ENCODE data around the gene MUS81.

DNA sequence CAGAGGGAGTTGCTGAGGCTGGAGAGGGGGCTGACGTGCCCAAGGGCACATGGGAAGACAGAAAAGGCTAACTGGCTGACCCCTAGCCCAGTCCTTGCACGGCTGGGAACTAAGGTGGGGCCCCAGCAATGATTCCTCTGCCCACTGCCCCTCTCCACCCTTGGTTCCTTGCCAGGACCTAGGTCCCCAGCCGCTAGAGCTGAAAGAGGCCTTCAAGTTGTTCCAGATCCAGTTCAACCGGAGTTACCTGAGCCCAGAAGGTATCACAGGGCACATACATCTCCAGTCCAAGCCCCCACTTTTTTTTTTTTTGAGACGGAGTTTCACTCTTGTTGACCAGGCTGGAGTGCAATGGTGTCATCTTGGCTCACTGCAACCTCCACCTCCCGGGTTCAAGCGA lies 19.8 kb downstream of the MUS81 start:
- TF ChIP-seq, protein P1, sequence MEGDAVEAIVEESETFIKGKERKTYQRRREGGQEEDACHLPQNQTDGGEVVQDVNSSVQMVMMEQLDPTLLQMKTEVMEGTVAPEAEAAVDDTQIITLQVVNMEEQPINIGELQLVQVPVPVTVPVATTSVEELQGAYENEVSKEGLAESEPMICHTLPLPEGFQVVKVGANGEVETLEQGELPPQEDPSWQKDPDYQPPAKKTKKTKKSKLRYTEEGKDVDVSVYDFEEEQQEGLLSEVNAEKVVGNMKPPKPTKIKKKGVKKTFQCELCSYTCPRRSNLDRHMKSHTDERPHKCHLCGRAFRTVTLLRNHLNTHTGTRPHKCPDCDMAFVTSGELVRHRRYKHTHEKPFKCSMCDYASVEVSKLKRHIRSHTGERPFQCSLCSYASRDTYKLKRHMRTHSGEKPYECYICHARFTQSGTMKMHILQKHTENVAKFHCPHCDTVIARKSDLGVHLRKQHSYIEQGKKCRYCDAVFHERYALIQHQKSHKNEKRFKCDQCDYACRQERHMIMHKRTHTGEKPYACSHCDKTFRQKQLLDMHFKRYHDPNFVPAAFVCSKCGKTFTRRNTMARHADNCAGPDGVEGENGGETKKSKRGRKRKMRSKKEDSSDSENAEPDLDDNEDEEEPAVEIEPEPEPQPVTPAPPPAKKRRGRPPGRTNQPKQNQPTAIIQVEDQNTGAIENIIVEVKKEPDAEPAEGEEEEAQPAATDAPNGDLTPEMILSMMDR (IDR thresholded peaks at IDR 0.05), result no peak
- no peak for TF ChIP-seq ESRRA (CRISPR knock-in tag; IDR thresholded peaks at IDR 0.05; ENCODE audit: borderline replicate concordance)

Measured in WTC11 (cell line).